Measurements from ENCODE around the gene COPS7A.
A peak's percentile ranks its signal among the peaks of the same experiment; 100 is the strongest.

The COPS7A gene

DNA sequence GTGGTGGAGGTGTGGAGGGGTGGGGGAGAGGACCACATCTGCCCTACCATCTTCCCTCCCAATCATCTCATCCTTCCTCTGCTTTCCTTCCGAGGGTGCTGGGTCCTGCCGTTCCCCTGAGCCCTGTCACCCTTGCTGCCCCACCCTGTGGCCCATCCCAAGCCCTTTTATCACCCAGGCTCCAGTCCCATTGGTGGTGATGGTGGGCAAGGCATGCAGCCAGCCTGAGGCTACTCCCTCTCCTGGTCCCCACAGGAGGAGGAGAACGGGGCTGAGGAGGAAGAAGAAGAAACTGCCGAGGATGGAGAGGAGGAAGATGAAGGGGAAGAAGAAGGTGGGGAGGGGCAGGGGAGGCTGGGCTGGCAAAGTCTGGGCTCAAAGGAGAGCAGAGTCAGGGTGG is 45.8 kb downstream of the COPS7A start:
- no peak for DNase-seq (ENCODE audit: low read depth in 2 of 2, low spot score in 1 of 2)

DNA sequence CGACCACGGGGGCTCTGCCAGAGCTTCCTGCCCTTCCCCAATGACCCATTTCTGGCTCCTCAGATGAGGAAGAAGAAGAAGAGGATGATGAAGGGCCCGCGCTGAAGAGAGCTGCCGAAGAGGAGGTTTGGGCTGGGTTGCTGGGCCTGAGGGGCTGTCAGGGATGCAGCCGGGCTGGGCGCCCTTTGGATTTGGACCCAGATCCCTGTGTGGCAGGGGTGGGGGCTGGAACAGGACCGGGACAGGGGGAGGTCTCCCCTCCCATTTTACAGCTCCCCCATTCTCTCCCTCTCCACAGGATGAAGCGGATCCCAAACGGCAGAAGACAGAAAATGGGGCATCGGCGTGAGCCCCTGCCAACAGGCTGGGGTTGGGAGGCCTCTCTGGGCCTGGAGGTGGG is 46.2 kb downstream of the COPS7A start:
- DNase-seq (ENCODE audit: low read depth in 2 of 2, low spot score in 1 of 2): no peak

DNA sequence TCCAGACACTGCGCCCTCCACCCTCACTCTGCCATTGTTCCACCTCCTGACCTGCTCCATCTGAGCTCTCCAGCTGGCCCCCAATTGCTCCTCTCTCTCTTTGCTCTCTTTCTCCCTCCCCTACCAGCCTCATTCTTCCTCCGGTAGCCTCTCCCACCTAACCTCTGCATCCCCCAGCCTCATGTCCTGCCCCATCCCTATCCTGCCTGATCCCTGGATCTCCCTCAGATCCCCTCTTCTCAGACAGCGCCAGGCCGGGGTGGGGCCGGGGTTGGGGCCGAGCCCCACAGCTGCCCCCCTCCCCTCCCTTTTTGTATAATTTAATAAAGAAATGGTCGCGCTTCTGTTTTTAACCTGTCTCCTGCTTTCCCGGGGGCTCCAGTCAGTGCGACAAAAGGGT is 46.8 kb downstream of the COPS7A start:
- DNase-seq (ENCODE audit: low read depth in 2 of 2, low spot score in 1 of 2): no peak

DNA sequence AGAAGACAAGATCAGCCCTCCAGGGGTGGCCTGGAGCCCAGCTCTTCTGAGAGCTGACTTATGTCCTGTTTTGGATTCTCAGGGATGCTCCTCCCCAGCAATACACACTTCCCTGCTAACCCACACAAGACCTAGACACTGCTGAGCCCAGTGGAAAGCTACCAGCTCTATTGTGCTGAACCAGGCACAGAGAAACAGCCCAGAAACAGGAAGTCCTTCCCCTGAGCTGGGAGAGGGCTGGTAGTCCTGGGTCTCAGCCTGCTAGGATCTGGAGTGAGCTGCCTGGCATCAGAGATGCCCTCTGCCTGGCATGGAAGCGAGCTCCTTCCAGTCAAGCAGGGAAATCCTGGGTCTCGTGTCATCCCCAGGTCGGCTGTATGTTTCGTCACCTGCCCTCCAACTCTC is 47.2 kb downstream of the COPS7A start:
- no peak for DNase-seq (ENCODE audit: low read depth in 2 of 2, low spot score in 1 of 2)

DNA sequence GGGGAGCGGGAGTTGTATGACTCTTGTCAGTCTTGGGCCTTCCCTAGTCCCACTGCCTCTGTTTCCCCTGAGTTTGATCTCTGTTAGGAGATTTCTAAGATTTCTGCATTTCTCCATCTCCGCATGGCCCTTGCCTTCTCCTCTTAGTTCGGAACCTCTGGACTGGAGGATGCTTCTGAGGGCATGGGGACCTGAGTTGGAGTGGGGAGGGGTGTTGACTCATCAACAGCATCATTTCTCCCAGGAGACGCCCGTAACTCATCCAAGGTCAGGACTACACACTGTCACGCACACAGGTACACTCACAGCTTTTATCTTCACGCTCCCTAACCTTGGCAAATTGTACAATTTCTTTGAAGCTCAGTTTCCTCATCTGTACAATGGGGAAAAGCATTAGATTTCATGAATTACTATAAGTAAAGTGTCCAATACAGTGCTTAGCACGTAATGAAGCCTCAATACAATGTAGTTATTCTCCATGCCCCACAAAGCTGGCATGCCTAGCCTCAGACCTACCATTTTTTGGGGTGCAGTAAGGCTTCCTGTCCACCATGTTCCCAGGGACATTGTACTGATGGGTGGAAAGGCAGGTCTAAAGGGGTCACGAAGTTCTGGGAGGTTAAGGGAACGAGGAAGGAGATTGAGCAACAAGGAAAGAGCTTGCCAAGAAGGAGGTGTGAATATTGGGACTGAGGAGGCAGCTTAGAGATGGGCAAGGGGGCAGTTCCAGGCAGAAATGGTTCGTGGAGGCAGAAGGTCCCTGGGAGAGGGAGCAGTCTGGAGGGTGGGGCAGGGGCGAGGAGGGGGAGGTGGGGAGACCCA is 47.9 kb downstream of the COPS7A start:
- DNase-seq (ENCODE audit: low read depth in 2 of 2, low spot score in 1 of 2): no peak

GRCh38 chr12:6772331-6772695 is 48.5 kb downstream of the COPS7A start, which contains the start of gene LAG3:
Gene LAG3, plus strand, starts transcription at chr12:6772520. Its CDS starts 333 bp downstream, at chr12:6772853.
- DNase-seq (ENCODE audit: low read depth in 2 of 2, low spot score in 1 of 2): peak; percentile 48 to 54

DNA sequence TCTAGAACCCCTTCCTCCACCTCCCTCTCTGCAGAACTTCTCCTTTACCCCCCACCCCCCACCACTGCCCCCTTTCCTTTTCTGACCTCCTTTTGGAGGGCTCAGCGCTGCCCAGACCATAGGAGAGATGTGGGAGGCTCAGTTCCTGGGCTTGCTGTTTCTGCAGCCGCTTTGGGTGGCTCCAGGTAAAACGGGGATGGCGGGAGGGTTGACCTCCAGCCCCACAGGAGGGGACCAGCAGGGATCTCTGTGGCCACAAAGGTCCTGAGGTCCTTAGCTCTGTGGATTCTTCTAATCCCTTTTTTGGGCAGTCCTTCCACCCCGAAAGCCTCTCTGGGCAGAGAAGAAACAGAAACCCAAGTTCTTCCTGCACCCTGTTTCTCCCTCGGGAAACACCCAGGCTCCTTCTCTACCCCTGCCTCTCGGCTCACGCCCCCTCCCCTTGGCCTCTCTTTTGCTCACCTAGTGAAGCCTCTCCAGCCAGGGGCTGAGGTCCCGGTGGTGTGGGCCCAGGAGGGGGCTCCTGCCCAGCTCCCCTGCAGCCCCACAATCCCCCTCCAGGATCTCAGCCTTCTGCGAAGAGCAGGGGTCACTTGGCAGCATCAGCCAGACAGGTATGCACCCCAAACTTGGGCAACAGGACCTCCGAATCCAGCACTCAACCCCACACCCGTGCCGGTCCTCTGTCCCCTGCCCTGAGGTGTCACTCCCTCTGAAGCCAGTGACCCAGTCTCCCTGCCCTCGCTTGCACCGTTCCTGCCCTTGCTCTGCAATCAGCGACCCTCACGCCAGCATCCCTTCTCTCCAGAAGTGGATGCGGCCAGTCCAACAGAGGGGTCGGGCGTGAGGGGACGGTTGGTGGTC is 49.1 kb downstream of the COPS7A start:
- no peak for DNase-seq (ENCODE audit: low read depth in 2 of 2, low spot score in 1 of 2)

DNA sequence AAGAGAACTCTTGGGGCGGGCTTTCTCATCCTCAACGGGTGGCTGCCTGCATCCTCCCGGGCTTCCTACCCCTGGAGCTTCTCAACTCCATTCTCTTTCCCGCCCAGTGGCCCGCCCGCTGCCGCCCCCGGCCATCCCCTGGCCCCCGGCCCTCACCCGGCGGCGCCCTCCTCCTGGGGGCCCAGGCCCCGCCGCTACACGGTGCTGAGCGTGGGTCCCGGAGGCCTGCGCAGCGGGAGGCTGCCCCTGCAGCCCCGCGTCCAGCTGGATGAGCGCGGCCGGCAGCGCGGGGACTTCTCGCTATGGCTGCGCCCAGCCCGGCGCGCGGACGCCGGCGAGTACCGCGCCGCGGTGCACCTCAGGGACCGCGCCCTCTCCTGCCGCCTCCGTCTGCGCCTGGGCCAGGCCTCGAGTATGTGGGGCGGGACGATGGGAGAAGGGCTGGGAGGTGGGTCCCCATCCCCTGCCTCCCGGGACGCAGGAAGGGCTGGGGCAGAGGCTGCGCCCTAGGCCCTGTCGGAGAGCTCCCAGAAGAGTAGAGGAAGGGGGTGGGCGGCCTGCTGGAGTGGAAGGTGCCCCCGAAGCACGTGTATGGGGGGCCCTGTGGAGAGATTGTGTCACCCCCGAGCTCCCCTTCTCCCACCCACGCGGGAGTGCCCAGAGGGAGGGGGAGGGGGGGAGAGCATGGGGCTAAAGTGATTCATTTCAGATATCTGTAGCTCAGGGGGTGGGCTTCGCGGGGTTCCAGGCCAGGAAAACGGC is 49.9 kb downstream of the COPS7A start:
- peak; percentile 61 to 73 for DNase-seq (ENCODE audit: low read depth in 2 of 2, low spot score in 1 of 2)

DNA sequence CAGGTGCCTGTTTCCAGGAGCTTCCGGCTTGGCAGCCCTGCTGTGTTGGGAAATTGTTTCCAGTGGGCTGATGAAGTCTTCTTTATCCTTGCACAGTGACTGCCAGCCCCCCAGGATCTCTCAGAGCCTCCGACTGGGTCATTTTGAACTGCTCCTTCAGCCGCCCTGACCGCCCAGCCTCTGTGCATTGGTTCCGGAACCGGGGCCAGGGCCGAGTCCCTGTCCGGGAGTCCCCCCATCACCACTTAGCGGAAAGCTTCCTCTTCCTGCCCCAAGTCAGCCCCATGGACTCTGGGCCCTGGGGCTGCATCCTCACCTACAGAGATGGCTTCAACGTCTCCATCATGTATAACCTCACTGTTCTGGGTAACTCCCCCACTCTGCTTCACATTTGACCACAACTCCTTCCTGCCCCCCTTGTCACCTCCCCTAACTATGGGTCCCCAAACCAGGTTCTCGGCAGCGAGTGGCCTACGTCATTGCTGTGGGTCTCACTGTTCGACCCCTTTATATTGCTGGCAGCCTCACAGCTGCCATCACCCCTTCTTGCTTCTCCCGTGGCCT is 50.7 kb downstream of the COPS7A start:
- peak in 1 of 2 donors; percentile 40 for DNase-seq (ENCODE audit: low read depth in 2 of 2, low spot score in 1 of 2)

GRCh38 chr12:6775185-6776174 is 51.6 kb downstream of the COPS7A start:
- DNase-seq (ENCODE audit: low read depth in 2 of 2, low spot score in 1 of 2): no peak

- DNase-seq (ENCODE audit: low read depth in 2 of 2, low spot score in 1 of 2): no peak
Measured at GRCh38 chr12:6777386-6777785, 53.5 kb downstream of the COPS7A start.

DNA sequence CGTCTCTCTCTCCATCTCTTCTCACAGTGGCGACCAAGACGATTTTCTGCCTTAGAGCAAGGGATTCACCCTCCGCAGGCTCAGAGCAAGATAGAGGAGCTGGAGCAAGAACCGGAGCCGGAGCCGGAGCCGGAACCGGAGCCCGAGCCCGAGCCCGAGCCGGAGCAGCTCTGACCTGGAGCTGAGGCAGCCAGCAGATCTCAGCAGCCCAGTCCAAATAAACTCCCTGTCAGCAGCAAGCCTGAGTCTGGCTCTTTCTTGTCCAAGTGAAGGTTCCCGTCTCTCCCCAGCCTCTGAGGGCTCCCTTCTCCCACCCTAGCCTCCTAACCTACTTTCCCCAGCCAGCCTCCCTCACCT is 54.3 kb downstream of the COPS7A start:
- no peak for DNase-seq (ENCODE audit: low read depth in 2 of 2, low spot score in 1 of 2)

- peak; percentile 71 to 75 for DNase-seq (ENCODE audit: low read depth in 2 of 2, low spot score in 1 of 2)
Measured at GRCh38 chr12:6778574-6779550, 55.0 kb downstream of the COPS7A start.

DNA sequence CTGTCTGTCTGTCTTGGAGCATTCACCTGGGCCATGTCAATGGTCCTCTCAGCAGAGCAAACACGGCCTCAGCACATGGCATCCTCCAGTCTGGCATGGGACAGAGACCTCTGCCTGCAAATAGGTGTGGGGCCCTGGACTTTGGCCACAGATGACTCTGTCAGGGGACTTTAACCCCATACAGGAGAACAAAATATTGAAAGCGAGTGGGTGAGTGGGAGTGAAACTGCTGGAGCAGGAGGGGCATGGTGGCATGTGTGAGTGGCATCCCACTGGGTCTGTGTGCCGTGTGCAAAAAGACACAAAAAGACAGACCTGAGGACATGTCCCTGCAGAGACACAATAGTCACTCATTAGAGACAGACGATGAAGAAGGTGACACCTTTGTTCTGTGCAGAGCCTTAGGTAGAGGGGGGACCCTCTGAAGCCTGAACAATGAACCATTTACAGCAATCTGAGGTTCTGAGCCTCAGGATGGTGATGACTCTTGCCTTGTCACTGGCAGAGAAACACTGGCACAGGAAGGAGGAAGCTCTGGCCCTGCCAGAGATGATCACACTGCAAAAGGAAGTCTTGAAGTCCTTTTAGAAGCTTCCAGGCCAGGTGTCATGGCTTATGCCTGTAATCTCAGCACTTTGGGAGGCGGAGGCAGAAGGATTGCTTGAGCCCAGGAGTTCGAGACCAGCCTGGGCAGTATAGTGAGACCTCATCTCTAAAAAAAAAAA is 56.0 kb downstream of the COPS7A start:
- no peak for DNase-seq (ENCODE audit: low read depth in 2 of 2, low spot score in 1 of 2)

GRCh38 chr12:6780573-6780972 is 56.7 kb downstream of the COPS7A start:
- DNase-seq (ENCODE audit: low read depth in 2 of 2, low spot score in 1 of 2): no peak

Data from stimulated activated CD8-positive, alpha-beta memory T cell treated with anti-CD3 and anti-CD28 coated beads, Interleukin-4, amount 100 ng/mL, for 4 hours (primary cell).